ENCODE measurements around the gene NES. TPM values are rescaled to one million over a fixed set of nuclear protein-coding genes. Genes with fewer than 3 reads are reported as not detected.

NES gene
- total RNA-seq, 1 donor from 2014 or later = 494 TPM

DNA sequence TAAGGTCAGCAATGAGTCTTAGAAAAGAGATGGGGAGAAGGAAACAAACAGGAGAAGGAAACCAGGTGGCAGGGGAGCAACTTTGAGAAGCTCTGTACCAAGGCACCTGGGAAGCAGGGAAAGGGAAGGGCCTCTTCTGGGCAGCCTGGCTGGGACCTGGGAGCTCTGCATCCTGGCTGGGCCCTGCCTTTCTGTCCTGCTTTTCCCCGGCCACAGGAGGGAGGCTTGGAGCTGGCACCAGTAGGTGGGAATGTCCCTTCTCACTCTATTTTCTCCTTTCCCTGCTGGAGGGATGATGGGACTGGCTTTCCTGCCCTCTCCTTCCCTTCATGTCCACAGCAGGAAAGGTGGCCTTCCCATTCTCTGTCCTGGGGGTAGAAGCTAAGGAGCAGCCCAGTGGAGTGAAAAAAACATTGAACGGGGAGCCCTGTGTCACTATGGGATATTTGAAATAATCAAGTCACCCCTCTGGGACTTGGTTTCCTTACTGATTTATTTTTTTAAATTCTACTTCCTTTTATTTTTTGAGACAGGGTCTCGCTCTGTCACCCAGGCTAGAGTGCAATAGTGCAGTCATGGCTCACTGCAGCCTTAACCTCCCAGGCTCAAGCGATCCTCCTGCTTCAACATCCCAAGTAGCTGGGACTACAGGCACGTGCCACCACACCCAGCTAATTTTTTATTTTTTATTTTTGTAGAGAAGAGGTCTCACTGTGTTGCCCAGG, 5.1 kb upstream of the NES start:
- Histone ChIP-seq H3K9ac (ENCODE audit: low read depth in 1 of 3, low read length in 3 of 3) (no peak overlapping the region), H3K36me3 (ENCODE audit: control insufficient read depth in 3 of 3, insufficient read depth in 3 of 3, low read length in 3 of 3) (no peaks in the 10 kb centered on the region), H3K4me3 (ENCODE audit: low read length in 3 of 3) (no peak overlapping the region), H3K9me3 (ENCODE audit: control insufficient read depth in 3 of 3, low read length in 3 of 3) (no peaks in the 10 kb centered on the region), H3K4me1 (ENCODE audit: control insufficient read depth in 3 of 3, insufficient read depth in 3 of 3, low read length in 3 of 3) (peaks cover 6 to 9% (median 6%) of the 10 kb centered on the region in 3 donors), H3K27me3 (ENCODE audit: control insufficient read depth in 3 of 3, insufficient read depth in 3 of 3, low read length in 3 of 3) (peaks cover 0 to 17% (median 10%) of the 10 kb centered on the region in 3 donors), H3K27ac (ENCODE audit: low read depth, low read length) (no peak overlapping the region)

GRCh38 chr1:156681196-156681960, 4.2 kb upstream of the NES start:
- no peak overlapping the region for H3K27ac ChIP-seq (ENCODE audit: low read depth, low read length)
- H3K9ac ChIP-seq (ENCODE audit: low read depth in 1 of 3, low read length in 3 of 3) = no peak overlapping the region
- no peaks in the 10 kb centered on the region for H3K36me3 ChIP-seq (ENCODE audit: control insufficient read depth in 3 of 3, insufficient read depth in 3 of 3, low read length in 3 of 3)
- H3K9me3 ChIP-seq (ENCODE audit: control insufficient read depth in 3 of 3, low read length in 3 of 3) = no peaks in the 10 kb centered on the region
- peaks cover 9 to 16% (median 11%) of the 10 kb centered on the region in 3 donors for H3K4me1 ChIP-seq (ENCODE audit: control insufficient read depth in 3 of 3, insufficient read depth in 3 of 3, low read length in 3 of 3)
- H3K4me3 ChIP-seq (ENCODE audit: low read length in 3 of 3) = no peak overlapping the region
- peaks cover 0 to 18% (median 10%) of the 10 kb centered on the region in 3 donors for H3K27me3 ChIP-seq (ENCODE audit: control insufficient read depth in 3 of 3, insufficient read depth in 3 of 3, low read length in 3 of 3)

DNA sequence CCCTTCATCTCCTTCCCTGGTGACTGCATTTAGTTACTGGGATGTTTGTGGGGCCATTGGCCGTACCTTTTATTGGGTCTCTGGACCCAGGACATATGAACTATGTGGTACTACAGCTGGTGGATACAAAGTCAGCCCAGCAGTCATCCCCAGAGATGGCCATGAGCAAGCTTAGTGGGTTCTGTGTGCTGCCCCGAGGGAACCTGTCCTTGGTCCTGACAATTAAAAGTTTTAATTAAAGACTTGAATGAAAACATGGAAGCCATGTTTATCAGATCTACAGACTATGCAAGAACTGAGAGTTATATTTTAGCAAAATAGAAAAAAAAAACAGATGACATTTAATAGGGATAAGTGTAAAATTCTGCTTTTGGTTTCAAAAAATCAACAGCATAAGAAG, 2.8 kb upstream of the NES start:
- peaks cover 12 to 29% (median 21%) of the 10 kb centered on the region in 3 donors for H3K4me1 ChIP-seq (ENCODE audit: control insufficient read depth in 3 of 3, insufficient read depth in 3 of 3, low read length in 3 of 3)
- H3K9ac ChIP-seq (ENCODE audit: low read depth in 1 of 3, low read length in 3 of 3) = no peak overlapping the region
- peaks cover 0 to 18% (median 10%) of the 10 kb centered on the region in 3 donors for H3K27me3 ChIP-seq (ENCODE audit: control insufficient read depth in 3 of 3, insufficient read depth in 3 of 3, low read length in 3 of 3)
- no peaks in the 10 kb centered on the region for H3K9me3 ChIP-seq (ENCODE audit: control insufficient read depth in 3 of 3, low read length in 3 of 3)
- H3K36me3 ChIP-seq (ENCODE audit: control insufficient read depth in 3 of 3, insufficient read depth in 3 of 3, low read length in 3 of 3) = peaks cover 0 to under 1% (median under 1%) of the 10 kb centered on the region in 3 donors
- no peak overlapping the region for H3K4me3 ChIP-seq (ENCODE audit: low read length in 3 of 3)
- H3K27ac ChIP-seq (ENCODE audit: low read depth, low read length) = no peak overlapping the region

GRCh38 chr1:156677616-156678596, 699 bp upstream of the NES start:
- Histone ChIP-seq H3K27me3 (ENCODE audit: control insufficient read depth in 3 of 3, insufficient read depth in 3 of 3, low read length in 3 of 3) (peaks cover 0 to 12% (median 3%) of the 10 kb centered on the region in 3 donors), H3K9me3 (ENCODE audit: control insufficient read depth in 3 of 3, low read length in 3 of 3) (no peaks in the 10 kb centered on the region), H3K27ac (ENCODE audit: low read depth, low read length) (peak overlapping the region; percentile 84), H3K4me1 (ENCODE audit: control insufficient read depth in 3 of 3, insufficient read depth in 3 of 3, low read length in 3 of 3) (peaks cover 29 to 51% (median 42%) of the 10 kb centered on the region in 3 donors), H3K36me3 (ENCODE audit: control insufficient read depth in 3 of 3, insufficient read depth in 3 of 3, low read length in 3 of 3) (peaks cover 2 to 10% (median 9%) of the 10 kb centered on the region in 3 donors), H3K4me3 (ENCODE audit: low read length in 3 of 3) (peak overlapping the region; percentile 69 to 72 (median 70)), H3K9ac (ENCODE audit: low read depth in 1 of 3, low read length in 3 of 3) (peak overlapping the region in 2 of 3 donors; percentile 37 to 79)

GRCh38 chr1:156676114-156676819, 940 bp downstream of the NES start:
- Histone ChIP-seq H3K4me3 (ENCODE audit: low read length in 3 of 3) (peak overlapping the region; percentile 69 to 72 (median 70)), H3K36me3 (ENCODE audit: control insufficient read depth in 3 of 3, insufficient read depth in 3 of 3, low read length in 3 of 3) (peaks cover 7 to 15% (median 11%) of the 10 kb centered on the region in 3 donors), H3K9ac (ENCODE audit: low read depth in 1 of 3, low read length in 3 of 3) (peak overlapping the region; percentile 57 to 82 (median 79)), H3K27me3 (ENCODE audit: control insufficient read depth in 3 of 3, insufficient read depth in 3 of 3, low read length in 3 of 3) (peaks cover 0 to 12% (median 0%) of the 10 kb centered on the region in 3 donors), H3K27ac (ENCODE audit: low read depth, low read length) (peak overlapping the region; percentile 84), H3K9me3 (ENCODE audit: control insufficient read depth in 3 of 3, low read length in 3 of 3) (no peaks in the 10 kb centered on the region), H3K4me1 (ENCODE audit: control insufficient read depth in 3 of 3, insufficient read depth in 3 of 3, low read length in 3 of 3) (peaks cover 30 to 52% (median 47%) of the 10 kb centered on the region in 3 donors)

DNA sequence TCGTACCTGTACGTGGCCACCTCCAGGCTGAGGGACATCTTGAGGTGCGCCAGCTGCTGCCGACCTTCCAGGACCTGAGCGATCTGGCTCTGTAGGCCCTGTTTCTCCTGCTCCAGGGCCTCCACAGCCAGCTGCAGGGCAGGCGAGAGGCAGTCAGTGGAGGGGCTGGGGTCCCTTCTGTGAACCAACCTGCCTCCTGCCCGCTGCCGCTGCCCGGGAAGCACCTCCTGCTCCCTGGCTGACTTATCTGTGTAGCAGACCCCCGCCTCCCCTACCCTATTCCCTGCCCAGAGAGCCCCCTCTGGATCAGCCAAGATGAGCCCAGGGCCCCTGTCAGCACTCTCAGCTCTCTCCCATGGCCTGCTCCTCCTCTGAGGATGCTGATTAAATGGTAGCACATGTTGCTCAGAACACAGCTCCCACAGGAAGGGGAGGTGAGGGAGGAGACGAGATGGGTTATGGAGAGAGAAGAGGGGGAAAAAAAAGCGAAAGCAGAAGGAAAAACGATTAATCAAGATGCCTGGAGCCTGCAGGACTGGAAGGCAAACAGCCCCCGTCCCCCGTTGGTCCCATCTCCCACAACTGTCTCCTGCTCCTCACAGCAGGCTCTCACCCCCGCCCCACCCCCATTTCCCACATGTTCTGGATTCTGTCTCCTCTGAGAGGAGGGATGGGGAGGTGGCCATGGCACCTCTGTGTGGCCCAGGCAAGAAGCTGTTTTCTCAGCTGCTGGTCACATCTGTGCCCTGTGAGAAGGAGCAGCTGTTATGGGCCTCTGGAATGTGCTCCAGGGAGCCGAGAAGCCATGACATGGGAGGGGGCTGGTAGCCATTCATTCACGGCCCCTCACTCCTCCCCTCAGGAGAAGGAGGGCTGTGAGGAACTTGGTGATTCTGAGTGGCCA, 1.7 kb downstream of the NES start:
- Histone ChIP-seq H3K27me3 (ENCODE audit: control insufficient read depth in 3 of 3, insufficient read depth in 3 of 3, low read length in 3 of 3) (peaks cover 0 to 9% (median 0%) of the 10 kb centered on the region in 3 donors), H3K9ac (ENCODE audit: low read depth in 1 of 3, low read length in 3 of 3) (peak overlapping the region; percentile 63 to 82 (median 79)), H3K4me3 (ENCODE audit: low read length in 3 of 3) (peak overlapping the region; percentile 69 to 72 (median 70)), H3K36me3 (ENCODE audit: control insufficient read depth in 3 of 3, insufficient read depth in 3 of 3, low read length in 3 of 3) (peaks cover 7 to 15% (median 11%) of the 10 kb centered on the region in 3 donors), H3K4me1 (ENCODE audit: control insufficient read depth in 3 of 3, insufficient read depth in 3 of 3, low read length in 3 of 3) (peaks cover 36 to 59% (median 54%) of the 10 kb centered on the region in 3 donors), H3K9me3 (ENCODE audit: control insufficient read depth in 3 of 3, low read length in 3 of 3) (no peaks in the 10 kb centered on the region), H3K27ac (ENCODE audit: low read depth, low read length) (peak overlapping the region; percentile 84)

DNA sequence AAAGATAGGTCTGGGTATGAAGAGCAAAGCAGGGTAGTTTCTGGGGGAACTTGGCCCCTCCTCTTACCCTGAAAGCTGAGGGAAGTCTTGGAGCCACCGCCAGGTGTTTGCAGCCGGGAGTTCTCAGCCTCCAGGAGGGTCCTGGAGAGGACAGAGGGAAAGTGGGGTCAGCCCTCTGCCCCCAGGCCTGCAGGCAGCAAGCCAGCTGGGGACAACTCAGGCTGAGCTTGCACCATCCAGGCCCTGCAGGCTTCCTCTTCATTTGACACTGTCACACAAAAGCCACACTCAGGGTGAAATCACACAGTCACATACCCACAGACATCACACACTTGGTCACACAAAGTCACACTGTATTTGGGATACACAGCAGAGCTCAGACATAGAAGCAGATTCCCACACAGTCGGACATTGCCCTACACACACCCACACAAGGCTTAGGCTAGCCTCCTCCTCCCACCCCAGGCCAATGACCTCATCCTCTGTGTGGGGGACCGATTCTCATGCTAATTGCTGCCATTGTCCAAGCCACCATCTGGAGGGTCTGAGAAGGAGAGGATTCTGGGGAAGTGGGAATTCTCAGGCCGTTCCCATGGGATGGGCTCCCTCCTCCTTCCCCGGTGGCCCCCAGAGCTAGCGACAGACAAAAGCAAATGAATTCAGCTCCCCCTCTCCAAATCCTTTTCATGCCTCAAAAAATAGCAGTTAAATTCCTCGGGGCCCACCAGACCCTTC, 3.7 kb downstream of the NES start:
- Histone ChIP-seq H3K9me3 (ENCODE audit: control insufficient read depth in 3 of 3, low read length in 3 of 3) (no peaks in the 10 kb centered on the region), H3K9ac (ENCODE audit: low read depth in 1 of 3, low read length in 3 of 3) (peak overlapping the region in 2 of 3 donors; percentile 50 to 79), H3K36me3 (ENCODE audit: control insufficient read depth in 3 of 3, insufficient read depth in 3 of 3, low read length in 3 of 3) (peaks cover 7 to 15% (median 11%) of the 10 kb centered on the region in 3 donors), H3K4me1 (ENCODE audit: control insufficient read depth in 3 of 3, insufficient read depth in 3 of 3, low read length in 3 of 3) (peaks cover 55 to 78% (median 73%) of the 10 kb centered on the region in 3 donors), H3K4me3 (ENCODE audit: low read length in 3 of 3) (peak overlapping the region in 2 of 3 donors; percentile 70 to 72), H3K27ac (ENCODE audit: low read depth, low read length) (peak overlapping the region; percentile 84), H3K27me3 (ENCODE audit: control insufficient read depth in 3 of 3, insufficient read depth in 3 of 3, low read length in 3 of 3) (peaks cover 0 to 7% (median 0%) of the 10 kb centered on the region in 3 donors)

DNA sequence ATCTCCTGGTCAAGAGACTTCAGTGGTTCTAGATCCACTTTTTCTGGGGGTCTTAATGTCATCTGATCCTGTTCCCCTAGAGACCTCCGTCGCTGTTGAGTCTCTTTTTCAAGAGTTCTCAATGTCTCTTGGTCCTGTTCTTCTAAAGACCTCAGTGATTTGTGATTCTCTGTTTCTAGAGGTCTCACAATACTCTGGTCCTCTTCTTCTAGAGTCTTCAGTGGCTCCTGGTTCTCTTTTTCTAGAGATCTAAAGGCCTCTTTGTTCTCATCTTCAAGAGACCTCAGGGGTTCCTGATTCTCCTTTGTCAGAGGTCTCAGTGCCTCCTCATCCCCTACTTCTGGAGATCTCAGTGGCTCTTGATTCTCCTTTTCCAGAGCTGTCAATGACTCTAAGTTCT, 5.4 kb downstream of the NES start:
- H3K9ac ChIP-seq (ENCODE audit: low read depth in 1 of 3, low read length in 3 of 3) = no peak overlapping the region
- no peaks in the 10 kb centered on the region for H3K27me3 ChIP-seq (ENCODE audit: control insufficient read depth in 3 of 3, insufficient read depth in 3 of 3, low read length in 3 of 3)
- no peak overlapping the region for H3K4me3 ChIP-seq (ENCODE audit: low read length in 3 of 3)
- H3K36me3 ChIP-seq (ENCODE audit: control insufficient read depth in 3 of 3, insufficient read depth in 3 of 3, low read length in 3 of 3) = peaks cover 7 to 15% (median 11%) of the 10 kb centered on the region in 3 donors
- H3K4me1 ChIP-seq (ENCODE audit: control insufficient read depth in 3 of 3, insufficient read depth in 3 of 3, low read length in 3 of 3) = peaks cover 62 to 81% (median 81%) of the 10 kb centered on the region in 3 donors
- no peaks in the 10 kb centered on the region for H3K9me3 ChIP-seq (ENCODE audit: control insufficient read depth in 3 of 3, low read length in 3 of 3)
- H3K27ac ChIP-seq (ENCODE audit: low read depth, low read length) = peak overlapping the region; percentile 99

All from skeletal muscle tissue (tissue), 4 donors.